ENCODE data around the gene LBX2. TPM values are rescaled to one million over a fixed set of nuclear protein-coding genes. Genes with fewer than 3 reads are reported as not detected.

LBX2 gene
- total RNA-seq, 1 experiment from 2014 or later: 10.1 TPM

GRCh38 chr2:74501335-74502071 is 2.1 kb upstream of the LBX2 start:
- Histone ChIP-seq H3K9me3 (ENCODE audit: control insufficient read depth in 1 of 2, insufficient read depth in 1 of 2, low read depth in 1 of 2, low read length in 2 of 2) (no peaks in the 10 kb centered on the region), H3K27ac (ENCODE audit: low read depth, low read length) (peak overlapping the region; percentile 91), H3K9ac (ENCODE audit: low read length) (peak overlapping the region; percentile 85), H3K79me2 (ENCODE audit: insufficient read depth, low read length) (peaks cover 14% of the 10 kb centered on the region), H3K9me2 (ENCODE audit: insufficient read depth) (no peaks in the 10 kb centered on the region), H3K36me3 (ENCODE audit: control insufficient read depth in 1 of 2, insufficient read depth in 2 of 2, low read length in 2 of 2) (peaks cover 3 to 16% of the 10 kb centered on the region in 2 experiments; a peak in 2 of 4 replicates), H3K4me1 (ENCODE audit: control insufficient read depth in 1 of 2, insufficient read depth in 2 of 2, low read length in 2 of 2) (peaks cover 24 to 49% of the 10 kb centered on the region in 2 experiments), H3K4me2 (ENCODE audit: low read length) (peak overlapping the region; percentile 95), H3K27me3 (ENCODE audit: insufficient read depth, low read length) (no peaks in the 10 kb centered on the region), H3K4me3 (replicated peaks in 1 of 2; ENCODE audit: low read depth in 1 of 2, low read length in 2 of 2) (peak overlapping the region; percentile 83 to 89), H2AFZ (ENCODE audit: low read depth, low read length, poor library complexity, severe bottlenecking) (no peak overlapping the region), H4K20me1 (ENCODE audit: insufficient read depth) (no peaks in the 10 kb centered on the region)
- ChIA-PET CTCF (interaction anchor here (0.8 kb wide), 1 partner anchor 18 kb away, joined by 3 read pairs; the partner anchor contains the start of genes CCDC142 and TTC31), POLR2A (interaction anchor here (1.3 kb wide), 1 partner anchor 26 kb away, joined by 3 read pairs; no protein-coding TSS in a partner anchor), RAD21 (ENCODE audit: low non-redundant PET in 1 of 2, low total read pairs in 2 of 2, uncharacterized antibody in 2 of 2, unreplicated experiment in 2 of 2) (no interaction called here)
- intact Hi-C loops (cut with micrococcal nuclease): loop anchor here (2.0 kb wide), 1 partner anchor 19 kb away; the partner anchor contains the start of genes CCDC142 and TTC31
- TF ChIP-seq SIN3A (IDR thresholded peaks at IDR 0.05; ENCODE audit: low read depth) (no peak), CBX3 (IDR thresholded peaks at IDR 0.05; ENCODE audit: low read depth) (no peak), POLR2AphosphoS5 (IDR thresholded peaks at IDR 0.05; ENCODE audit: low read depth, low read length) (peak; percentile 21; the same call in 1 of the 2 replicates)
- BruUV-seq (replicated peaks): no TSS peak
- ATAC-seq: no peak
- DNase-seq (ENCODE audit: low read depth, low spot score): no peak

- Histone ChIP-seq H3K4me2 (ENCODE audit: low read length) (no peak overlapping the region), H3K27me3 (ENCODE audit: insufficient read depth, low read length) (no peaks in the 10 kb centered on the region), H3K36me3 (ENCODE audit: control insufficient read depth in 1 of 2, insufficient read depth in 2 of 2, low read length in 2 of 2) (peaks cover under 1 to 11% of the 10 kb centered on the region in 2 experiments; a peak in 2 of 4 replicates), H2AFZ (ENCODE audit: low read depth, low read length, poor library complexity, severe bottlenecking) (no peak overlapping the region), H3K4me1 (ENCODE audit: control insufficient read depth in 1 of 2, insufficient read depth in 2 of 2, low read length in 2 of 2) (peaks cover 18 to 40% of the 10 kb centered on the region in 2 experiments), H3K79me2 (ENCODE audit: insufficient read depth, low read length) (peaks cover 6% of the 10 kb centered on the region), H3K9ac (ENCODE audit: low read length) (no peak overlapping the region), H4K20me1 (ENCODE audit: insufficient read depth) (no peaks in the 10 kb centered on the region), H3K9me2 (ENCODE audit: insufficient read depth) (no peaks in the 10 kb centered on the region), H3K9me3 (ENCODE audit: control insufficient read depth in 1 of 2, insufficient read depth in 1 of 2, low read depth in 1 of 2, low read length in 2 of 2) (no peaks in the 10 kb centered on the region), H3K27ac (ENCODE audit: low read depth, low read length) (no peak overlapping the region), H3K4me3 (replicated peaks in 1 of 2; ENCODE audit: low read depth in 1 of 2, low read length in 2 of 2) (no peak overlapping the region)
- no peak for TF ChIP-seq ZNF274 (IDR thresholded peaks at IDR 0.05; ENCODE audit: low read depth, low read length)
- TF ChIP-seq TCF7L2 (IDR thresholded peaks at IDR 0.05; ENCODE audit: borderline replicate concordance, extremely low read depth, insufficient read depth, insufficient read length): no peak
- no peak for TF ChIP-seq EZH2phosphoT487 (IDR thresholded peaks at IDR 0.05; ENCODE audit: borderline replicate concordance)
- TF ChIP-seq RAD21 (IDR thresholded peaks at IDR 0.05; ENCODE audit: low read depth): no peak
- no peak for TF ChIP-seq YY1 (IDR thresholded peaks at IDR 0.05; ENCODE audit: extremely low read depth, insufficient replicate concordance, low read depth, low read length)
- no peak for TF ChIP-seq JUND (IDR thresholded peaks at IDR 0.05)
- no peak for TF ChIP-seq ATF3 (IDR thresholded peaks at IDR 0.05)
- DNase-seq (ENCODE audit: low read depth, low spot score) (no peak), ATAC-seq (no peak)
- ChIA-PET POLR2A (interaction anchor here (1.3 kb wide), 1 partner anchor 25 kb away, joined by 3 read pairs; no protein-coding TSS in a partner anchor), CTCF (interaction anchor here (0.8 kb wide), 1 partner anchor 18 kb away, joined by 3 read pairs; the partner anchor contains the start of genes CCDC142 and TTC31), RAD21 (ENCODE audit: low non-redundant PET in 1 of 2, low total read pairs in 2 of 2, uncharacterized antibody in 2 of 2, unreplicated experiment in 2 of 2) (no interaction called here)
- no TSS peak for BruUV-seq (replicated peaks)
- intact Hi-C loops (cut with micrococcal nuclease): no loop called here
These were observed 1.2 kb upstream of the LBX2 start for GRCh38 chr2:74500578-74500946.
